K562 (cell line): ENCODE data around the gene C14orf180. TPM values are rescaled to one million over a fixed set of nuclear protein-coding genes. Genes with fewer than 3 reads are reported as not detected.

Experiments
- ATAC-seq: fragments of 200-7000 bp; cut with Tn5 transposase; 3 replicates; pipeline ENCODE4 v1.9.1; 2020; ENCODE audit warnings: moderate library complexity
- BruUV-seq: library from RNA; stranded (reverse); fragments of 400-500 nt; replicated peaks from 2 replicates; lab custom pipeline; 2021; lab: Mats Ljungman, UMichigan
- CTCF ChIA-PET: fragments of 300-600 bp; formaldehyde crosslinking; extraction: SDS; loops from one replicate; lab custom pipeline; 2021; ENCODE audit warnings: low intra/inter-chr PET ratio; lab: Yijun Ruan, JAX
- POLR2A ChIA-PET: fragments of 300-600, 350-650 bp; sonication (Branson Sonifier 250); formaldehyde crosslinking; extraction: SDS; loops from one replicate; lab custom pipeline; 2021; ENCODE audit warnings: antibody characterized with exemption, inconsistent platforms; lab: Yijun Ruan, JAX
- DNase-seq, 4 experiments: peaks; one replicate each; pipeline versions ENCODE4 v3.0.0 to v3.0.0-alpha.2; 2011 to 2018; ENCODE audit warnings: low spot score in 3 of 4, mixed read lengths in 3 of 4; ENCODE audit errors: extremely low read depth in 1 of 4
- FAIRE-seq: peaks from 2 replicates; lab custom pipeline; 2011; peaks lifted over from hg19 to GRCh38; lab: Jason Lieb, UNC
- H2AFZ ChIP-seq: 2 replicates; pipeline ENCODE4 v1.6.0; 2011; ENCODE audit warnings: low read depth, low read length, control low read depth, inconsistent platforms
- H3K27ac ChIP-seq: fragments of 200-600 bp; 3 replicates; pipeline ENCODE4 v1.8.0; 2011; ENCODE audit warnings: low read depth, mild to moderate bottlenecking, control low read depth, inconsistent platforms, low read length, moderate library complexity, mixed read lengths; ENCODE audit errors: extremely low read depth
- H3K27me3 ChIP-seq, 2 experiments: fragments of 300-600 bp in 1 of 2; 2 replicates in 1 of 2; 3 replicates in 1 of 2; pipeline versions ENCODE4 v1.6.0 to v1.8.0; 2011; ENCODE audit warnings: inconsistent platforms in 2 of 2, low read length in 2 of 2, mild to moderate bottlenecking in 1 of 2, mixed read lengths in 1 of 2, moderate library complexity in 1 of 2; ENCODE audit not compliant: control insufficient read depth in 2 of 2, insufficient read depth in 2 of 2
- H3K36me3 ChIP-seq: fragments of 300-600 bp; 3 replicates; pipeline ENCODE4 v1.8.0; 2011; ENCODE audit warnings: mild to moderate bottlenecking, low read length, inconsistent platforms; ENCODE audit not compliant: control insufficient read depth, insufficient read depth
- H3K4me1 ChIP-seq, 2 experiments: fragments of 200-600 bp in 1 of 2; replicated peaks in 1 of 2; 2 replicates in 1 of 2; 3 replicates in 1 of 2; pipeline versions ENCODE4 v1.5.1 to v1.8.0; 2011; ENCODE audit warnings: inconsistent platforms in 2 of 2, low read length in 2 of 2, mild to moderate bottlenecking in 1 of 2, mixed read lengths in 1 of 2, moderate library complexity in 1 of 2; ENCODE audit not compliant: control insufficient read depth in 2 of 2, insufficient read depth in 2 of 2
- H3K4me2 ChIP-seq: 2 replicates; pipeline ENCODE4 v1.6.1; 2011; ENCODE audit warnings: low read length, control low read depth, inconsistent platforms, mixed read lengths; ENCODE audit not compliant: insufficient read depth
- H3K4me3 ChIP-seq: fragments of 200-600 bp; sonication (generic), shearing (Covaris generic); 2 replicates; pipeline ENCODE4 v1.5.1; 2016; ENCODE audit warnings: control low read depth, inconsistent platforms
- H3K79me2 ChIP-seq: fragments of 200-600 bp; 3 replicates; pipeline ENCODE4 v1.8.0; 2011; ENCODE audit warnings: low read length, inconsistent platforms; ENCODE audit not compliant: control insufficient read depth, insufficient read depth
- H3K9ac ChIP-seq, 2 experiments: 2 replicates each; pipeline versions ENCODE4 v1.6.0 to v1.6.1; 2011; ENCODE audit warnings: low read depth in 2 of 2, low read length in 2 of 2, control low read depth in 1 of 2, inconsistent platforms in 1 of 2, mild to moderate bottlenecking in 1 of 2, mixed read lengths in 1 of 2; ENCODE audit not compliant: insufficient read depth in 1 of 2
- H3K9me1 ChIP-seq: one replicate; pipeline ENCODE4 v1.6.0; 2011; ENCODE audit warnings: inconsistent platforms, mild to moderate bottlenecking, low read length, moderate library complexity; ENCODE audit not compliant: control insufficient read depth, insufficient read depth
- H3K9me3 ChIP-seq: replicated peaks from 2 replicates; pipeline ENCODE4 v1.5.1; 2011; ENCODE audit warnings: low read depth, low read length, inconsistent platforms; ENCODE audit not compliant: control insufficient read depth, insufficient read depth
- H4K20me1 ChIP-seq: replicated peaks from 2 replicates; pipeline ENCODE4 v1.6.1; 2011; ENCODE audit warnings: low read length, inconsistent platforms, mixed read lengths; ENCODE audit not compliant: control insufficient read depth, insufficient read depth
- GTF2E2 ChIP-seq: fragments of 200-800 bp; sonication (Bioruptor generic); IDR thresholded peaks from 2 replicates; pipeline ENCODE4 v1.6.1; 2016; ENCODE audit warnings: missing genetic modification characterization, missing compliant biosample characterization
- HBP1 ChIP-seq: fragments of 450-650 bp; formaldehyde crosslinking; IDR thresholded peaks from 2 replicates; pipeline ENCODE4 v1.4.0; 2022; ENCODE audit warnings: missing genetic modification characterization
- ID3 ChIP-seq, 2 experiments: fragments of 250-450 bp in 1 of 2; fragments of 450-650 bp in 1 of 2; sonication (Bioruptor Pico) in 1 of 2; IDR thresholded peaks; 2 replicates each; pipeline versions ENCODE4 v1.6.1 to v1.8.0; 2016 to 2021; ENCODE audit warnings: mild to moderate bottlenecking in 2 of 2, moderate library complexity in 2 of 2, missing compliant biosample characterization in 1 of 2, missing genetic modification characterization in 1 of 2
- KAT7 ChIP-seq: sonication (generic); formaldehyde crosslinking; IDR thresholded peaks from 2 replicates; pipeline ENCODE4 v1.8.0; 2022; ENCODE audit warnings: missing genetic modification reagents, mild to moderate bottlenecking, borderline replicate concordance
- NR1H2 ChIP-seq: sonication (generic); formaldehyde crosslinking; IDR thresholded peaks from 2 replicates; pipeline ENCODE4 v1.4.0; 2020; ENCODE audit warnings: mild to moderate bottlenecking, missing genetic modification reagents
- NR2C1 ChIP-seq, 2 experiments: fragments of 450-650 bp; IDR thresholded peaks; 2 replicates each; pipeline ENCODE4 v1.6.1; 2017; ENCODE audit warnings: mild to moderate bottlenecking in 2 of 2, antibody characterized with exemption in 1 of 2, inconsistent platforms in 1 of 2, missing compliant biosample characterization in 1 of 2, missing genetic modification characterization in 1 of 2
- PTBP1 ChIP-seq: fragments of 200-400 bp; formaldehyde crosslinking; IDR thresholded peaks from 2 replicates; pipeline ENCODE4 v1.6.1; 2017; ENCODE audit warnings: low read depth, low read length
- RBM17 ChIP-seq: fragments of 200-400 bp; formaldehyde crosslinking; IDR thresholded peaks from 2 replicates; pipeline ENCODE4 v1.6.1; 2017; ENCODE audit warnings: low read depth, mild to moderate bottlenecking, low read length, borderline replicate concordance
- SP1 ChIP-seq: sonication (generic); formaldehyde crosslinking; IDR thresholded peaks from 2 replicates; pipeline ENCODE4 v1.8.1; 2022; ENCODE audit warnings: mild to moderate bottlenecking, missing genetic modification reagents
- SPI1 ChIP-seq: IDR thresholded peaks from 2 replicates; pipeline ENCODE4 v1.6.1; 2011; ENCODE audit warnings: low read depth, low read length, control low read depth, borderline replicate concordance
- ZNF347 ChIP-seq: fragments of 450-650 bp; formaldehyde crosslinking; IDR thresholded peaks from 2 replicates; pipeline ENCODE4 v1.4.0; 2020; ENCODE audit warnings: low read depth, mild to moderate bottlenecking, moderate library complexity
- ZNF589 ChIP-seq: fragments of 200-800 bp; sonication (Bioruptor generic); IDR thresholded peaks from 2 replicates; pipeline ENCODE4 v1.6.1; 2016; ENCODE audit warnings: low read depth, missing genetic modification characterization, missing compliant biosample characterization
- ZNF778 ChIP-seq: fragments of 450-650 bp; formaldehyde crosslinking; IDR thresholded peaks from 2 replicates; pipeline ENCODE4 v1.4.0; 2020; ENCODE audit warnings: mild to moderate bottlenecking, moderate library complexity
- ZSCAN29 ChIP-seq: fragments of 450-650 bp; IDR thresholded peaks from 2 replicates; pipeline ENCODE4 v1.6.1; 2017
- ZZZ3 ChIP-seq: fragments of 450-650 bp; IDR thresholded peaks from 2 replicates; pipeline ENCODE4 v1.6.1; 2016; ENCODE audit warnings: antibody characterized with exemption, mild to moderate bottlenecking, moderate library complexity
- WGBS: fragments of 100-300 bp; shearing (Covaris generic); methylation state at CpG from one replicate; pipeline ENCODE4 v1.1.6; 2016; ENCODE audit warnings: low coverage, mixed read lengths; ENCODE audit not compliant: insufficient coverage; ENCODE audit errors: missing lambda C conversion rate; 5-methylcytosine and 5-hydroxymethylcytosine counted together
- in situ Hi-C: fragments of 300-500 bp; cut with MboI; formaldehyde crosslinking; loops from 4 replicates; pipeline ENCODE4 v1.15.0; 2018; ENCODE audit warnings: inconsistent platforms, mixed read lengths
- intact Hi-C: fragments of 100-400 bp; cut with micrococcal nuclease; formaldehyde crosslinking; loops from 2 replicates; pipeline ENCODE4 v1.14.2; 2022
- polyA plus RNA-seq, 8 experiments: library from polyadenylated mRNA; depleted of rRNA in 4 of 8; stranded (reverse) in 5 of 8; unstranded in 3 of 8; fragments of >200 nt; fragmentation: Nextera tagmentation in 2 of 8; fragmentation: Illumina TruSeq in 1 of 8; extraction: Ambion mirVana in 2 of 8; extraction: Trizol in 1 of 8; gene quantifications; 2 replicates each; pipeline versions ENCODE4 v1.2.1 to v1.2.3, GENCODE V29; 2011 to 2014; ENCODE audit warnings: inconsistent platforms in 1 of 8, missing spikeins in 1 of 8
- total RNA-seq, 7 experiments: library from RNA; depleted of rRNA in 6 of 7; stranded (reverse); fragments of >200 nt in 6 of 7; fragmentation: Illumina TruSeq in 2 of 7; extraction: Trizol in 2 of 7; gene quantifications; 2 replicates each; pipeline versions ENCODE4 v1.2.1 to v1.2.3, GENCODE V29; 2011 to 2021; ENCODE audit warnings: low replicate concordance in 1 of 7

The C14orf180 gene
- total and polyA plus RNA-seq, 9 of the 15 experiments (the other 6 are each of a cell fraction or from before 2014, with no cell fraction given), result not detected

- 0% methylated on average over 3 of the region's 3 CpGs for WGBS
- CTCF ChIA-PET, result no interaction called here
- H3K9ac ChIP-seq, result no peak overlapping the region
- H3K4me1 ChIP-seq, result no peaks in the 10 kb centered on the region; a peak in 1 of 5 replicates
- no peak overlapping the region for H3K27ac ChIP-seq
- H3K27me3 ChIP-seq, result no peaks in the 10 kb centered on the region; a peak in 1 of 5 replicates
- H3K4me2 ChIP-seq, result no peak overlapping the region
- no peaks in the 10 kb centered on the region for H3K9me3 ChIP-seq
- no peaks in the 10 kb centered on the region for H3K79me2 ChIP-seq
- in situ Hi-C loops (no loop called here), intact Hi-C loops (no loop called here)
- H2AFZ ChIP-seq, result no peak overlapping the region
- no peaks in the 10 kb centered on the region for H3K9me1 ChIP-seq
- ATAC-seq (no peak), FAIRE-seq (no peak), DNase-seq (no peak)
- H3K36me3 ChIP-seq, result no peaks in the 10 kb centered on the region
- no peaks in the 10 kb centered on the region for H4K20me1 ChIP-seq
- POLR2A ChIA-PET, result no interaction called here
- no peak for TF ChIP-seq NR1H2
- no peak for TF ChIP-seq GTF2E2
- no peak for TF ChIP-seq ID3 (CRISPR knock-in tag; IDR thresholded peaks at IDR 0.05)
- no peak for TF ChIP-seq ID3 (tag; IDR thresholded peaks at IDR 0.05)
- TF ChIP-seq PTBP1, result no peak
- no peak for TF ChIP-seq ZNF347 (CRISPR knock-in tag)
- no TSS peak for BruUV-seq
- no peak overlapping the region for H3K4me3 ChIP-seq
Observed at GRCh38 chr14:104532191-104532555, 47.4 kb upstream of the C14orf180 start.

GRCh38 chr14:104534036-104534435 is 45.5 kb upstream of the C14orf180 start:
- intact Hi-C loops (no loop called here), in situ Hi-C loops (no loop called here)
- no peak overlapping the region for H3K27ac ChIP-seq
- WGBS, result 0% methylated on average over 3 of the region's 3 CpGs
- H2AFZ ChIP-seq, result no peak overlapping the region
- no peaks in the 10 kb centered on the region for H3K79me2 ChIP-seq
- no peak overlapping the region for H3K9ac ChIP-seq
- CTCF ChIA-PET, result interaction anchor here (0.6 kb wide), 1 partner anchor 33 kb away, joined by 3 read pairs; no protein-coding TSS in a partner anchor
- no peak overlapping the region for H3K4me2 ChIP-seq
- FAIRE-seq, result no peak
- H4K20me1 ChIP-seq, result no peaks in the 10 kb centered on the region
- no peaks in the 10 kb centered on the region for H3K9me1 ChIP-seq
- no peaks in the 10 kb centered on the region; a peak in 1 of 5 replicates for H3K4me1 ChIP-seq
- H3K27me3 ChIP-seq, result no peaks in the 10 kb centered on the region; a peak in 1 of 5 replicates
- no peak overlapping the region for H3K4me3 ChIP-seq
- POLR2A ChIA-PET, result no interaction called here
- no peaks in the 10 kb centered on the region for H3K36me3 ChIP-seq
- ATAC-seq, result no peak
- H3K9me3 ChIP-seq, result no peaks in the 10 kb centered on the region
- no TSS peak for BruUV-seq
- DNase-seq, result no peak
- TF ChIP-seq NR1H2 (no peak), RBM17 (no peak), NR2C1 (IDR thresholded peaks at IDR 0.05) (no peak), NR2C1 (tag; IDR thresholded peaks at IDR 0.05) (no peak), KAT7 (no peak), ZZZ3 (no peak), ZNF778 (CRISPR knock-in tag) (no peak), ZNF589 (no peak), SPI1 (no peak), SP1 (CRISPR knock-in tag) (no peak), HBP1 (CRISPR knock-in tag) (no peak), ZSCAN29 (no peak)
